HG03025 (cell line): Measurements from ENCODE around the gene AFF3.

Experiments used
- ATAC-seq: cut with Tn5 transposase; IDR thresholded peaks from one replicate; pipeline ENCODE4 v1.9.1; 2021; ENCODE audit warnings: mild to moderate bottlenecking, moderate library complexity; ENCODE audit not compliant: unreplicated experiment, low FRiP score

Gene AFF3

DNA sequence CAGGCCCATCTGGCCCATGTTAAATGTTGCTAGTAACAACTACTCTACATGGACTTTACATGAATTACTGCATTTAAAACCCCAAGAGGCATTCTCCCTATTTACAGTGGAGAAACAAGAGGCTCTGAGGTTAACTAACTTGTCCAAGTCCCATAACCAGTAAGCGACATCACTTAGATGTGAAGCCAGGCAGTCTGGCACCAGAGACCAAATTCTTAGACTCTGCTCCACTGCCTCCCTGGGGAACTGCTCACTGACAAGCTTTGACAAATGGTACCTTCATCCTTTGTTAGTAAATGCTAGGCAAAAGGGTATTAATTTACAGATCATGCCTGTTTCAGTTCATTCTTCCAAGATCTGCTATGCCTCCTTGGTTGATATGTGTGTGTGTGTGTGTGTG is 124.8 kb downstream of the AFF3 start:
- no peak for ATAC-seq

DNA sequence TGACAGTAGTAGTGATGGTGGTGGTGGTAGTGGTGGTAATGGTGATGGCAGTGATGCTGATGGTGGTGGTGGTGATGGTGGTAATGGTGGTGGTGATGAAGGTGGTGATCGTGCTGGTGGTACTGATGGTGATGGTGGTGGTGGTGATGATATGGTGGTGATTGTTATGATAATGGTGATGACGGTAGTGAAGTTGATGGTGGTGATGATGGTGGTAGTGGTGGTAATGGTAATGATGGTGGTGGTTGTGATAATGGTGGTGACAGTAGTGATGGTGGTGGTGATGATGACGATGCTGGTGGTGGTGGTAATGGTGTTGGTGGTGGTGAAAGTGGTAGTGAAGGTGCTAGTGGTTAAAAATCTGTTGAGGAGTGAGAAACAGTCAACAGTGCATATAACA is 125.6 kb downstream of the AFF3 start:
- no peak for ATAC-seq

DNA sequence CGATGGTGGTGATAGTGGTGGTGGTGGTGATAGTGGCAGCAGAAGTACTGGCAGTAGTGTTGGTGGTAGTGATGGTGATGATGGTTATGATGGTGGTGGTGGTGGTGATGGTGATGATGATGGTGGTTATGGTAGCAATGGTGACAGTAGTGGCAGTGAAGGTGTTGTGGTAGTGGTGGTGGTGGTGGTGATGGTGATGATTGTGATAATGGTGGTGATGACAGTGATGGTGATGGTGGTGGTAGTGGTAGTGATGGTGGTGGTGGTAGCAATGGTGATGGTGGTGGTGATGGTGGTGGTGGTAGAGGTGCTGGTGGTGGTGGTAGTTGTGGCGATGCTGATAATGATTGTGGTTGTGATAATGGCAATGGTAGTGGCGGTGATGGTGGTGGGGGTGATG is 126.5 kb downstream of the AFF3 start:
- ATAC-seq = no peak

DNA sequence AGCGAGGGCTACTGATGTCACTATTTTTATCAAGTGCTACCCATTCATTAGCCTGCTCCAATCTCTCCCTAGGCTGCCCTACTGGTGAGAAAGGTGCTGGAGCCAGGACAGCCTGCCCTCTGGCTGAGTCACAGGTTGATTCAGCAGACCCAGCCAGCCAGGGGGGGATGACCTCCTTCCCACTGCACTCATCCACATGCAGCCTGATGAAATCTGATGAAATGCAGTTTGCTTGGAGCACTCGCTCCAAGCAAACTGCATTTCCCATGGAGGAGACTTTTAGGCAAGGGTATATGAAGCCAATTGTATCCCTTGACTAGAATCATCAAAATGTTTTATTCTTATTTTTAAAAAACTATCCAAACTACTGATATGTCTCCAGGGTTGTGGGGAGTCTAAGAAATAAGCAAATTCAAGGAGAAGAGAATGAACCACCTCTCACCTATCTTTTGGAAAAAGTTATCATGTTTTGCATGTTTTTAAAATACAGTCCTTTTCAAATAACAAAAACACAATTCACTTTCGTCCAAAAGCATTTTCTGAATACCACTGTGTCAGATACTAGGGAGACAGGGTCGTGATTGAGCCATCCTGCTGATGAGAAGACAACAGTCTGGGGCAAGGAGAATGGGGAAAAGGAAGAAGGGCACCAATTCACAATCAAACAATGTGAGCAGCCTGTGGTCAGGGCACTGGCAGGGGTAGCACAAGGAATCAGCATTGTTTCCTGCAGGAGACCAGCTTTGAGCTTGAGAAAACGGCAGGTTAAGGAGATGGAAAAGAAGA is 128.3 kb downstream of the AFF3 start:
- no peak for ATAC-seq

DNA sequence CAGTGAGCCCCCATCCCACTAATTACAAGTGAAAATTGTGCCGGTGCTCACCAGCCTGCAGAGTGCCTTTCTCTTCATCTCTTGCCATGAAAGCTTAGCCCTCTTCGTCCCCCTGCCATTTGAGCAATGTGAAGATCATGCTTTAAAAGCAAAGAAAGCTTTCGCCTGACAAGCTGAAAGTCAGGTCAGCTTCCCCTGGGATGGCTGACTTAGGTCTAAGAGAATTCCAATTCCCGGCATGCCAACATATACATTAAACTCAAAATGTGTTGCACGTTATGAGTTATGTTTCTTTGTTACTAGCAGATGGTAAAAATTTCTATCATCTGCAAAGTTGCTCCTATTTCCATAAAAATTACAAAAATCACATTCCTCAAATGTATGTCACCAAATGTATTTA is 129.8 kb downstream of the AFF3 start:
- ATAC-seq = no peak

DNA sequence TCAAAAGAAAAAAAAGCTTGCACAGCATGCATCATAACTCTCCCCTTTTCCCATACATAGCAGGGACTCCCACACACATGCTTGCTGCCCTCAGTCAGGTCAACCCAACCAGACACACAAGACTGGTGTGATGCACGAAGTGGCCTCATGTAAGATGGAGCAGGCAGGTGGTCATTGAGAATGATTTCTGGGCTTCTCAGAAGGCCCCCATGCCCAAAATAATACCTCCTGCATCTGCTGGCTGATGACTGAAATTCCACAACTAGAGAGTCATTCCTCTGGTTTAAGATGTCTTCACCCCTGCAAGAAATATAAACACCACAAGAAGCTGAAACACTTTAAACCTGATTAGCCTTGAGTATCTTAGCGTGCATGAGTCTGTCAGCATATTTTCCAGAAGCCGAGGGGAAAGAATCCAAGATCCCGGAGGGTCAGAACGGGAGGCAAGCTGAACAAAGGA is 131.1 kb downstream of the AFF3 start:
- ATAC-seq = no peak

DNA sequence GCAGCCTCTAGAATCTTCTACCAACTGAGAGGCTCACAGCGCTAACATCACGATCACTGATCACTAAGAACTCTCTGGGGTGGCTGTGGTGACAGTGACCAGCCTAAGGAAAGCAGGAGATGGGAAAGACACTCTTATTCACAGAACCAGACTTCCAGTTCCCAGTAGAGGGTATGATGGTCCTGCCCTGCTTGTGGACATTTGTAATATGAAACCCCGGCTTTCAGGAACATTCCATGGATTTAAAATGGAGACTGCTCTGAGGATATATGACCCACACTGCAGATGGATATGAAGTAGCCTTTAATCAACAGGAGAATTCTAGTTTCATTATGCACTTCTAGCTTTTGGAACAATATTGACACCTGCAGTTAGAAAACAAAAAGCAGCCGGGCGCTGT is 131.8 kb downstream of the AFF3 start:
- no peak for ATAC-seq

DNA sequence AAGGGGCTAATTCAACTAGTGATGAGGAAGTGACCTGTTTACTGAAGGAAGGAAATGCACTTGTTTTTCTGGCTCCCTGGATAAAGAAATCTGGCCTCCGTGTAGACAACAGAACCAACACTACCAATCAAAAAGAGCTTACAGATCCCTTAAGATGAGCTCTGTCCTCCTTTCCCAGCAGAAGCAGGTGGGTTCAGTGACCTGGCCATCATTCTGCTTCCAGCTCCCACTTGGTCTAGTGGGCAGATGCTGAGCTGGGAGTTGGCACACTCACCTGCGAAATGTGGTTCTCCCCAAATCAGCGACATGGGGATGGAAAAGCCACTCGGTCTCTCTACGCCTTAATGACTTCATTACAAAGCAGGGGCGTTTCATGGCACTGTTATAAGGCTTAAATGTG is 132.6 kb downstream of the AFF3 start:
- no peak for ATAC-seq

DNA sequence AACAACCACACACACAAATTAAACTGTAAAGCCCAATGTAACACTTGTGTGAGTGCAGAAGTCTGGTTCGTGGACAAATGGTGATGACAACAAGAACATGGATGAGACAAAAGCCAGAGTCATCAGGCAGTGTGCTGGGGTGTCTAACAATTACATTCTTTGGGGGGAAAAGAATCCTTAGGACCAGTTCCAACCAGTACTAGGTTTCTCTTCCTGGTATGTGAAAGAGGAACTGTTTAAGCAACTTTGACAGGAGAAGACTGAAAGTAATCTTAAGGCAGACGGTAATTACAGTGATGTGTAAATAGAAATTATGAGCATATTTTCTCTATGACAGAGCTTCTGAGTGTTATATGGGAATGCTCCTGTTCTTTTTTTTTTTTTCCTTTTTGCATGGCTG is 133.4 kb downstream of the AFF3 start:
- ATAC-seq = no peak

DNA sequence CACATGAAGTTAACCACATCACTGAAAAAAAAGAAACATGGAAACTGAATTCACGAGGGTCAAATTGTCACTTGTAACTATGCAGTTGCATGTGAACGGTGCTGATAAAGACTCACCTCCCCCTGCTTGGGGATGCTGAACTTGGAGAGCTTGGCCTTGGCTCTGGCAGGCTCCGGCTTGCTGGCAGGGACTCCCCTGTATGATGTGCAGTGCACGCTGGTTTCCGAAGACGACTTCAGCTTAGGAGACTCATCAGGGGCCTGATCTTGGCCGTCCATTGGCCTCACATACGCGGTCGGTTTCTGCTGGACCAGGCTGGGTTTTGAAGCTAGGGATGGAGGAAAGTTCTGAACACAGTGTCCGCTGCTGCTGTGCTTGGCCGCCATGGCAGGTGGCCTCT is 135.9 kb downstream of the AFF3 start:
- no peak for ATAC-seq

DNA sequence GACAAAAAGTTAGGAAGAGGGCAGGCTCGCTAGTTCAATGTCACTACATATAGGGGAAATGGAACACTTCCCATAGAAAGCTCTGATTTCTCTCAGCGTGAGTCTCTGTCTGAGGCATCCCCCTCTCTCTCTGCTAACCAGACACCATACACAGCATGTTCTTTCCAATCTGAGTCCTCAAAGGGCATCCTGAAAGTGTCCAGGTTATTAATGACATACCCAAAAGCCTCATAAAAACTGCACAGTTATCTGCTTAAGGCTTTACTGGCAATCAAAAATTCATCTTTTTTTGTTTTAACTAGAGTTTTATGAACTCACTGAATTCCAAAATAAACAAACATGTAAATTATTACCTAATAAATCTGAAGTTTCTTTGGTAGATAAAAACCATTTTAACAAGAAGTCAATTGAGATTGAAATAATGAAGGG is 137.4 kb downstream of the AFF3 start:
- no peak for ATAC-seq

DNA sequence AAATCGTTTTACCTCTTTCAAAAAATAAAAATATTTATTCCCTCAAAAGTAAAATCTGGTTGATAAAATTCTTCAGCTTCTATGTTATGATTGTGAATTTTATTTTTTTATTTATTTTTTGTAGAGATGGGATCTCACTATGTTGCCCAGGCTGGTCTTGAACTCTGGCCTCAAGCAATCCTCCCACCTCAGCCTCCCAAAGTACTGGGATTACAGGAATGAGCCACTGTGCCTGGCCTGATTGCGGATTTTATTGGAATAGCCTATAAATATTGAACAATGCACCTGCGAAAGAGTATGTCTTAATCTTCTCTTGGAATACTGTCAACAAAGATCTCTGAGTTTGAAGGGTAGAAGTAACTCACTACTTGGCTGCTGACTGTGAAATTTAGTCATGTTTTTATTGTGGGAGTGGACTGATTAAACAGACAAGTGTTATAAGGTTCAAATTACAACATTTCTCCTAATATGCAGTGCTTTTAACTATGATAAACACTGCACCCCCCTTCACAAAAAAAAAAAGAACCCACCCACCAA is 138.0 kb downstream of the AFF3 start:
- no peak for ATAC-seq

DNA sequence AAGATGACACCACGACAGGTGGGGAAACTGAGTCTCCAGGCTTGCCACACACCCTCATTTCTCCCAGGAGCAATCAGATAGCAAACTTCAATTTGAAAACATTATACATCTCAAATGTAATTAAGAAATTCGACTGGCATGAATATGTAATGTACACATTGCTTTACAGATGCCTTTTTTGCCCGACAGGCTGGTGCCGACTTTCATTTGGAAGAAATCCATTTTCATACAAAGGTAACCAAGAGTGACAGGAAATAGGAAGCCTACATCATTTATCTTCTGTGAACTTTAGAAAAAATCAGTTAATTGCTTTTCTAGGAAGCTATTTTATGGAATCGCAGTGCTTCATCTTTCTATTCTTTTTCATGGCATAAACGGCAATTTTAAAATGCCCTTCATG is 140.3 kb downstream of the AFF3 start:
- ATAC-seq = no peak

DNA sequence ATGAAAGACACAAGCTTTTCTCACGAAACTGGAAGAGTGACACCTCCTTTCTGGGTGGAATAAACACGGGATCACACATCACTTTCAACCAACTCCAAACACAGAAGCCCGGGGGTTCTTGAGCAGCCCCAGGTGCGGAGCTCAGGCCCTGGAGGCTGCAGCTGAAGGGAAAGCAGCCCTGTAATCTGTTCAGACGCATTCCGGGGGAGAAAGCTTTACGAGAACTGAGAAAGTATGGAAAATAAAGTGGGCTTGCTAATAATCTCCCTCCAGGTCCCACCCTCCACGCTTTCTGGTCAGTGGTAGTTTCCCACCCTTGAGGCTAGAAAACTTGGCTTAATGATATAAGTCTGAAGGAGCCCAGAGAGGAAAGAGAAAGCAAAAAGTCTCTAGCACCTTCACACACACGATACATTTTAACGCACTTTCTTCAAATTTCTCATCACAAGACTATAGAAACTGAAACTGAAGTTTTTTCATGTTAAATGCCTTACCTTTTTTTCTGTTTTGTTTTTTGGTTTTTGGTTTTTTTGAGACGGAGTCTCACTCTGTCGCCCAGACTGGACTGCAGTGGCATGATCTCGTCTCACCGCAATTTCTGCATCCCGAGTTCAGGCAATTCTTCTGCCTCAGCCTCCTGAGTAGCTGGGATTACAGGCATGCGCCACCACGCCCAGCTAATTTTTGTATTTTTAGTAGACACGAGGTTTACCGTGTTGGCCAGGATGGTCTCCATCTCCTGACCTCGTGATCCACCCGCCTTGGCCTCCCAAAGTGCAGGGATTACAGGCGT is 141.3 kb downstream of the AFF3 start:
- ATAC-seq = no peak

DNA sequence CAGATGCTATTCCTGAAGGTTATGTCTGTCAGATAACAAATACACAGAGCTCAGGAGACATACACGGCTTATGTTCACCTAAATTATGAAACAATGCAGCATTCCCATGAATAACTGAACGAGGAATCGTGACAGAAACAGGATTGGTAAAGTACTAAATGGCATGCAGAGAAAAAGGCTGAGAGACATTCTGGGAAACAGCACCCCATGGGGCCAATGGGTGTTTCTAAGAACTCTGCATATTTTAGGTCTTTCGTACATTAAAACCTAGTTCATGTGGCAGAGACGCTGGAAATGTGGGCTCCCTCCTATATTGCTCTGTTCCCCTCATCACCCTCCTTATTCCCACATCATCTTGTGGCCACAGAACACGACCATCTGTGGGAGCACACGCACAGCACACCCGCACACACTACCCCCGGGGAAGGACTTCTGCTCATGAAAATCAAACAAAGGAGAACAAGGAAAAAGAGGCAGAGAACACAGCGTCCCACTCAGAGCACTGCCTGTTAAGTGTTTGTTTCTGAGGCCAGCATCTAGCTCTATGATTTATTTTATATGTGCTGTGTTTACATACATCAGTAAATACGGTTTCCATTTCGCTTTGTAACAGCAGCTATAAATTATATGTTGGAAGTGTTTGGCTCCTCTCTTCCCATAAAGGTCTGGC is 143.6 kb downstream of the AFF3 start:
- no peak for ATAC-seq

DNA sequence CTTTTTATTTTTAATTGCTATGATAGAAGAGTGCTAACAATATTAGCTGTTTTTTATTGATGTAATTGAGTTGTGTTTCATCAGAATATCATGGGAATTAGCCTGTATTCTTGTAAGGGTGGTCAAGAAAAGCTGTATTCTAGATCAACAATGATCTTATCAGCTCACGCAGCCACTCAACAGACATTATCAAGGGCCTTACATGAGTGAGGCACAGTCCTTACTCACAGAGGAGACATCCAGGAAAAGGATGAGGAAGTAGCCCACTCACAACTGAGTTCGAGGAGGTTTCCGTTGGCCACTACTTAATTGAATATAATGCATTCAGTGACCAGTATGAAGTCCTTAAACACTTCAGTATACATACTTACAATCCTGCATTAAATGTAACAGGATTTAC is 152.5 kb downstream of the AFF3 start:
- ATAC-seq = no peak

DNA sequence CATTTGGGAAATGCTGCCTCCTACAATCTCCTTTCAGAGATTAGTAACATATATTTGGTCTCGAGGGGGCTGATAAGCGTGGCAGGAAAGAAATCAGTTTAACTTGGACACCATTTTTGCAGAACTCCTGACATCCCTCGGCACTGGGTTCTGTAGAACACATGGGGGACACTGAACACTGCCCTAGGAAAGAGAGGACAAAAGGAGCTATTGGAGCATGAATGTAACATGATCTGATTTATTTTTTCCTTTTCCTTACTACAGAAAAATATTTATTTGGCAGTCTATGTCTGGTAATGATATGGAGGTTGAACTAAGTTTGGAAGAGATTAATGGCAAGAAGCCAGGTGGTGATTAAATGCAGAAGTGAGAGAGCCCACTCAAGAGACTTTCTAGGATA is 153.8 kb downstream of the AFF3 start:
- ATAC-seq = no peak

DNA sequence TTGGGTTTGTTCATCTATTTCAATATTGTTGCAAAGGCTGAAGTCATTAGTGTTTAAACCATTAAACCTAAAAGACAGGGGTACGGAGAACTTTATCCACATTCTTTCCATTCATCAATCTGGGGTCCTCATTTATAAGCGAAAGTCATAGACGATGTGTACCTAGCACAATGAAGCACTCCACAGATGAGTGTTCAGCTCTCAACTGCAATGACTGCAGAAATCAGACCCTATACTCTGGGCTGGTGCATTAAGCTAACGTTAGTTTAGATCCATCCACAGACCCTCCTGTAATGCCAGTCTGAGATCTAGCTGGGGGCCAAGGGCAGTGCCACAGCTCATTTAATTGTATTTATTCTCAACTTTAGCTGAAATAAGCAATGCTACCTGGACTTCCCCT is 155.2 kb downstream of the AFF3 start:
- ATAC-seq = no peak

DNA sequence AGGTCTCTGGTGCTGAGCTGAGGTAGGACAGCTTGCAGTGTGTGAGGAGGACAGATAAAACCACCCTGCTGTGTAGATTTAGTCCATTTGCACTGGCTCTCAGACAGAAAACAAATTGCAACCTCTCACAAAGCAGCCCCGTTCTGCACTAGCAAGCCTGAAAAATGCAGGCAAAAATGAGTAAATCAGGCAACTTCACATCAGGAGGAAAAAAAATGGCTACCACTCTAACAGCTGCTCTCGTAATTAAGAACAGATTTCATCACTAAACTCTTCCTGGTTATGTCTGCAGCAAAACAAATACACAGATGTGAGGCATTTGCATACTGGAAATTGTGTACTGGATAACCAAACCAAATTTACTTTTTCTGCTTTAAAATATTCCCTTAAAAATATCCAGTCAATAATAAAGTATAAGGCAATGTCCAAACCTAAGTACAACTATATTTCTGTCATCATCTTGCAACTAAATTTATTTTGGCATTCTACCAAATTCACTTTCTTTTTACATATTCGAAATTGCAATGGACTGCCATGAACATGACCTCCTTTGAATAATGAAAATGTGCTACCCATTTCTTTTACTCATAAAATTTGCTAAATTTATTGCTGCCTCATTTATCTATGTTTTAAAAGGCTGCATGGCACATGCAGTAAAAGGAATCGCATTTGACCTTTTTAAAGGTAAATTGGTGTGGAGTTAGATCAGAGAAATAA is 157.4 kb downstream of the AFF3 start:
- ATAC-seq = no peak

DNA sequence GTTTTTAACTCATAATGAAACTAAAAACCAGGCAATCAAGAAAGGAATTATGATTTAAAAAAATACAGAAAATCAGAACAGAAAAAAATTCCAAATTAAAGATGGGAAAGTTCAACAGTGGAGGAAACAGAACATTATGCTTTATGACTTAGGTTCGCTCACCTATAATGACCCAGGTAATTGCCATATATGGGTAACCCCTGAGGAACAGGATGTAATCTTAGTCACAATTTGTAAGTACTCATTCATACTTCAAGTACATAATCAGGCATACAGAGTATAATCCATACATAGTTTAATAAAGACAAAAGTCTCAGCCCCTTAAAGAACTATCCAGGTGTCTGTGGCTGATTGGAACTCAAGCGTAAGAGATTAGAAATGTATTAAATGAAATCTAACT is 159.6 kb downstream of the AFF3 start:
- no peak for ATAC-seq

DNA sequence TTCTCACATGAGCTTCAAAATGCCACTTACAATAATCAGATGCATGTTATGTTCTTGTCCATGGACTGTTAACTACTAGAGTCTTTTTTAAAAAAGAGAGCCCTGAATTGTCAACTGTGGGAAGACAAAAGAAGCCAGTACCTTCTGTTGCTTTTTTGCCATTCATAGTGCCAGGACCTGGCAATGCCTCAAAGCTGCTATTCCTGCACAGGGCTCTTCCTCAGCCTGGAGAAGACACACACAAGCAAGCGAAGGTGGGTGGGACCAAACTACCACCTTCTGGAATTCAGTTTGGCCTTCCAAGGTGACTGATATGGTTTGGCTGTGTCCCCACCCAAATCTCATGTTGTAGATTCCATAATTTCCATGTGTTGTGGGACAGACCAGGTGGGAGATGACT is 160.6 kb downstream of the AFF3 start:
- ATAC-seq = no peak
